MCF 10A (cell line): Measurements from ENCODE around the gene CTBP2. TPM values are rescaled to one million over a fixed set of nuclear protein-coding genes. Genes with fewer than 3 reads are reported as not detected.

Source experiments
- BruUV-seq: library from RNA; stranded (reverse); fragments of 400-500 nt; replicated peaks from 2 replicates; lab custom pipeline; 2021; lab: Mats Ljungman, UMichigan
- CTCF ChIA-PET: fragments of 300-600 bp; sonication (Branson Sonifier 250); formaldehyde crosslinking; extraction: SDS; loops from one replicate; lab custom pipeline; 2021; ENCODE audit warnings: antibody characterized with exemption, inconsistent platforms; lab: Yijun Ruan, JAX
- POLR2A ChIA-PET: fragments of 300-600, 350-650 bp; sonication (Branson Sonifier 250); formaldehyde crosslinking; extraction: SDS; loops from one replicate; lab custom pipeline; 2020; ENCODE audit warnings: antibody characterized with exemption, inconsistent platforms; lab: Yijun Ruan, JAX
- DNase-seq: peaks from one replicate; pipeline ENCODE4 v3.0.0-alpha.2; 2018; ENCODE audit not compliant: unreplicated experiment
- H3K27ac Mint-ChIP-seq: one replicate; pipeline ENCODE4 v1.8.0; 2022; ENCODE audit warnings: mild to moderate bottlenecking, low read depth, mixed read lengths; ENCODE audit not compliant: unreplicated experiment
- H3K27me3 Mint-ChIP-seq: one replicate; pipeline ENCODE4 v1.8.0; 2022; ENCODE audit warnings: mixed read lengths; ENCODE audit not compliant: insufficient read depth, unreplicated experiment
- H3K36me3 Mint-ChIP-seq: one replicate; pipeline ENCODE4 v1.8.0; 2022; ENCODE audit warnings: mild to moderate bottlenecking, moderate library complexity, mixed read lengths; ENCODE audit not compliant: insufficient read depth, unreplicated experiment
- H3K4me1 Mint-ChIP-seq: one replicate; pipeline ENCODE4 v1.8.0; 2022; ENCODE audit warnings: mixed read lengths; ENCODE audit not compliant: insufficient read depth, unreplicated experiment
- H3K4me3 Mint-ChIP-seq: one replicate; pipeline ENCODE4 v1.8.0; 2022; ENCODE audit warnings: mild to moderate bottlenecking, moderate library complexity, mixed read lengths; ENCODE audit not compliant: unreplicated experiment
- H3K9me3 Mint-ChIP-seq: one replicate; pipeline ENCODE4 v1.8.0; 2022; ENCODE audit warnings: mixed read lengths; ENCODE audit not compliant: unreplicated experiment
- CTCF ChIP-seq: fragments of 200-600 bp; IDR thresholded peaks from one replicate; pipeline ENCODE4 v1.8.0; 2022; ENCODE audit warnings: antibody characterized with exemption, mild to moderate bottlenecking; ENCODE audit not compliant: unreplicated experiment
- intact Hi-C: fragments of 100-400 bp; cut with micrococcal nuclease; formaldehyde crosslinking; loops from 2 replicates; pipeline ENCODE4 v1.14.1; 2022
- total RNA-seq: library from RNA; stranded (reverse); gene quantifications from 2 replicates; pipeline ENCODE4 v1.2.3, GENCODE V29; 2022

CTBP2 gene
- total RNA-seq, 1 experiment from 2014 or later = 152 TPM

- no peak overlapping the region for H3K4me3 Mint-ChIP-seq
- intact Hi-C loops = no loop called here
- no peak overlapping the region for H3K27ac Mint-ChIP-seq
- DNase-seq = no peak
- H3K36me3 Mint-ChIP-seq = peaks cover 70% of the 10 kb centered on the region
- peaks cover 25% of the 10 kb centered on the region for H3K4me1 Mint-ChIP-seq
- CTCF ChIA-PET = interaction anchor here (0.5 to 1.2 kb wide), 3 partner anchors 16 to 239 kb away, joined by 3 to 6 read pairs (median 3); no protein-coding TSS in a partner anchor
- TF ChIP-seq CTCF = no peak
- no peaks in the 10 kb centered on the region for H3K9me3 Mint-ChIP-seq
- BruUV-seq = no TSS peak
- no peaks in the 10 kb centered on the region for H3K27me3 Mint-ChIP-seq
- POLR2A ChIA-PET = no interaction called here
Observed at GRCh38 chr10:125105155-125105554, 55.2 kb downstream of the CTBP2 start.

- Mint-ChIP-seq H3K4me1 (peaks cover 25% of the 10 kb centered on the region), H3K27ac (no peak overlapping the region), H3K27me3 (no peaks in the 10 kb centered on the region), H3K4me3 (no peak overlapping the region), H3K36me3 (peaks cover 76% of the 10 kb centered on the region), H3K9me3 (no peaks in the 10 kb centered on the region)
- no TSS peak for BruUV-seq
- intact Hi-C loops = no loop called here
- no peak for TF ChIP-seq CTCF
- CTCF ChIA-PET = interaction anchor here (0.8 kb wide), 1 partner anchor 17 kb away, joined by 3 read pairs; no protein-coding TSS in a partner anchor
- POLR2A ChIA-PET = interaction anchor here (1.0 to 2.6 kb wide), 2 partner anchors 15 to 19 kb away, joined by 3 to 11 read pairs; no protein-coding TSS in a partner anchor
- no peak for DNase-seq
Observed at GRCh38 chr10:125104559-125104958, 55.8 kb downstream of the CTBP2 start.

- DNase-seq = no peak
- no peak overlapping the region for H3K27ac Mint-ChIP-seq
- H3K4me1 Mint-ChIP-seq = peaks cover 25% of the 10 kb centered on the region
- no peak for TF ChIP-seq CTCF
- intact Hi-C loops = no loop called here
- no peaks in the 10 kb centered on the region for H3K27me3 Mint-ChIP-seq
- BruUV-seq = no TSS peak
- ChIA-PET CTCF (interaction anchor here (0.6 to 2.3 kb wide), 5 partner anchors 19 to 604 kb away, joined by 3 to 13 read pairs (median 3); no protein-coding TSS in a partner anchor), POLR2A (interaction anchor here (0.5 to 2.6 kb wide), 4 partner anchors 9 to 81 kb away, joined by 3 to 11 read pairs (median 3); no protein-coding TSS in a partner anchor)
- H3K36me3 Mint-ChIP-seq = peaks cover 77% of the 10 kb centered on the region
- no peak overlapping the region for H3K4me3 Mint-ChIP-seq
- H3K9me3 Mint-ChIP-seq = no peaks in the 10 kb centered on the region
Observed at GRCh38 chr10:125103924-125104323, 56.4 kb downstream of the CTBP2 start.

- H3K4me1 Mint-ChIP-seq = peaks cover 26% of the 10 kb centered on the region
- peaks cover 73% of the 10 kb centered on the region for H3K36me3 Mint-ChIP-seq
- H3K27ac Mint-ChIP-seq = no peak overlapping the region
- ChIA-PET POLR2A (interaction anchor here (1.0 to 2.6 kb wide), 4 partner anchors 9 to 21 kb away, joined by 3 to 11 read pairs (median 6); no protein-coding TSS in a partner anchor), CTCF (interaction anchor here (0.6 to 2.3 kb wide), 14 partner anchors 9 to 592 kb away, joined by 3 to 13 read pairs (median 3); no protein-coding TSS in a partner anchor)
- no peak overlapping the region for H3K4me3 Mint-ChIP-seq
- no TSS peak for BruUV-seq
- DNase-seq = no peak
- intact Hi-C loops = no loop called here
- no peaks in the 10 kb centered on the region for H3K27me3 Mint-ChIP-seq
- no peaks in the 10 kb centered on the region for H3K9me3 Mint-ChIP-seq
- no peak for TF ChIP-seq CTCF
Observed at GRCh38 chr10:125103466-125103865, 56.9 kb downstream of the CTBP2 start.
